Thyroid gland (tissue), 4 donors: ENCODE results near the gene HSPH1. TPM values are rescaled to one million over a fixed set of nuclear protein-coding genes. Genes with fewer than 3 reads are reported as not detected.

Source experiments
- DNase-seq, 2 donors: peaks; one replicate each; pipeline ENCODE4 v3.0.0-alpha.2; 2019
- H3K27ac ChIP-seq, 3 donors: fragments of 200-600 bp; sonication (generic); 1 replicate in 2 of 3; 2 replicates in 1 of 3; pipeline ENCODE4 v1.5.1; 2016 to 2019; ENCODE audit warnings: mild to moderate bottlenecking in 1 of 3, moderate library complexity in 1 of 3
- H3K27me3 ChIP-seq: fragments of 200-600 bp; sonication (generic); one replicate; pipeline ENCODE4 v1.5.1; 2019
- H3K36me3 ChIP-seq, 2 donors: fragments of 200-600 bp; sonication (generic); one replicate each; pipeline ENCODE4 v1.5.1; 2016 to 2019
- H3K4me1 ChIP-seq, 2 donors: fragments of 200-600 bp; sonication (generic); one replicate each; pipeline ENCODE4 v1.5.1; 2017 to 2019
- H3K4me3 ChIP-seq, 3 donors: fragments of 200-600 bp; sonication (generic); replicated peaks in 1 of 3; 1 replicate in 2 of 3; 2 replicates in 1 of 3; pipeline ENCODE4 v1.5.1; 2016; ENCODE audit warnings: mild to moderate bottlenecking in 1 of 3
- H3K9me3 ChIP-seq: fragments of 200-600 bp; sonication (generic); one replicate; pipeline ENCODE4 v1.5.1; 2017
- POLR2A ChIP-seq, 2 donors: fragments of 450-650 bp; IDR thresholded peaks; one replicate each; pipeline ENCODE4 v1.6.1; 2017; ENCODE audit warnings: antibody characterized with exemption in 2 of 2, mild to moderate bottlenecking in 2 of 2, moderate library complexity in 1 of 2
- WGBS, 2 donors: methylation state at CpG; one replicate each; pipeline ENCODE4 v1.1.5; 2017; 5-methylcytosine and 5-hydroxymethylcytosine counted together
- intact Hi-C: fragments of 100-400 bp; cut with DNase I; formaldehyde crosslinking; loops from one replicate; pipeline ENCODE4 v1.15.1; 2023
- total RNA-seq, 4 donors: library from RNA; depleted of rRNA; stranded (reverse); fragments of >200 nt; gene quantifications; one replicate each; pipeline ENCODE4 v1.2.3, GENCODE V29; 2016
- TF ChIP-seq, protein P1 (sequence below), 6 experiments: fragments of 200-600 bp in 3 of 6; fragments of 450-650 bp in 3 of 6; sonication (generic) in 3 of 6; IDR thresholded peaks; one replicate each; pipeline ENCODE4 v1.5.1; 2016 to 2019; ENCODE audit warnings: antibody characterized with exemption in 6 of 6, mild to moderate bottlenecking in 2 of 6, inconsistent platforms in 1 of 6, moderate library complexity in 1 of 6

Gene HSPH1
- total RNA-seq, 4 donors from 2014 or later = 38.3 to 56.3 (median 48.7) TPM

DNA sequence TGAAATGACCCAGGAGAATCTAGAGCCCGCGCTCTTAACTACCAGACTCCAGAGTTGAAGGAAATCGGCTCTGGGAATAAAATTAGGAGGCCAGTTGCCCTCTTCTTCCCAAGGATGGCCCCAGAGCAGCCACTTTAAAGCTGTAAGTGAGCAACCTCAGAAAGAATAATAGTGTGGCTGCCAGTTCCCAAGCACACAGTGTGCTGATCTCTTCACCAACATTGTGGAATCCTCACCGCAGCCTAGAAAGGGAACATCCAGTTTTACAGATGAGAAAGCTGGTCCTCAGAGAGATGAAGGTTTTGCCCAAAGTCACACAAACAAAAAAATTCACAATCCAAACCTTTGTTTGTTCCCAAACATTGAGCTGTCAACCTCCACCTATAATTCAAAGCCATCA is 39.6 kb downstream of the HSPH1 start:
- Histone ChIP-seq H3K36me3 (no peaks in the 10 kb centered on the region), H3K27ac (no peak overlapping the region), H3K27me3 (no peaks in the 10 kb centered on the region), H3K9me3 (no peaks in the 10 kb centered on the region), H3K4me3 (no peak overlapping the region), H3K4me1 (no peaks in the 10 kb centered on the region)
- WGBS, 2 donors = 91 to 96% methylated on average over 4 of the region's 4 CpGs
- TF ChIP-seq POLR2A (IDR thresholded peaks at IDR 0.05) = no peak
- DNase-seq = no peak
- intact Hi-C loops = no loop called here

DNA sequence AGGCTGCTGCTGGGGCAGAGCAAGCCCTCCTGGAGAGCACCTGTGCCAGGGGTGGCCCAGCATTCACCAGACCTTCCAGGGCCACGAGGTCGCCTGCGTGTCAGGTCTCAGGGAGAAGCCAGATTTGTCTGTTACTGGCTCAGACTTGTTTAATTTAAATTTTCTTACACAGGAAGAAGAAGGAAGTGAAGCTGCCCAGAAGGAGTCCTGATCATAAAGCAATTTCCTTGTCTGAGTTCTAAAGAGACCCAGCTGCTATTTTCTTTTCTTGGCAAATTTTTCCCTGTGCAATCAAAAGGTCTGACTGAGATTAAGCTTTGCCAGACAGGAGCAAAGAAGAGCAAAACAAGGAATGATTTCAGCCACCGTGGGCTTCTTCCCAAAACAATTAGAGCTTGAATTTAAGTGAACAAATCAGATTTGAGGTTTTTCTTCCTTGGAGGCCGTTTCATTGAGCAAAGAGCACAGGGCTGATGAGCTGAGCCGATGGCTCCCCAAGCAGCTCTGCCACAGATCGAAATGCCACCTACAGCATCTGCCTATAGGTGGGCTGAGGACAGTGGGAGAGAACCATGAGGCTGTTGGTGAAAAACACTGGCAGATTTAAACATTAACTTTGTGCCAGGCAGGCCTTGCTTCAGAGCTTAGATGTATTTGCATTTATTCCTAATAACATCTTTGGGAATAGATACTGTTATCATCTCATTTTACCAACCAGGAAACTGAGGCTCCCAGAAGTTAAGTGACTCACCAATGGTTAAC is 40.1 kb downstream of the HSPH1 start:
- no peaks in the 10 kb centered on the region for H3K9me3 ChIP-seq
- intact Hi-C loops = no loop called here
- H3K4me3 ChIP-seq = no peak overlapping the region
- H3K36me3 ChIP-seq = no peaks in the 10 kb centered on the region
- no peaks in the 10 kb centered on the region for H3K27me3 ChIP-seq
- WGBS, 2 donors = 83 to 88% methylated on average over 7 of the region's 7 CpGs
- no peak for TF ChIP-seq POLR2A (IDR thresholded peaks at IDR 0.05)
- TF ChIP-seq, protein P1, sequence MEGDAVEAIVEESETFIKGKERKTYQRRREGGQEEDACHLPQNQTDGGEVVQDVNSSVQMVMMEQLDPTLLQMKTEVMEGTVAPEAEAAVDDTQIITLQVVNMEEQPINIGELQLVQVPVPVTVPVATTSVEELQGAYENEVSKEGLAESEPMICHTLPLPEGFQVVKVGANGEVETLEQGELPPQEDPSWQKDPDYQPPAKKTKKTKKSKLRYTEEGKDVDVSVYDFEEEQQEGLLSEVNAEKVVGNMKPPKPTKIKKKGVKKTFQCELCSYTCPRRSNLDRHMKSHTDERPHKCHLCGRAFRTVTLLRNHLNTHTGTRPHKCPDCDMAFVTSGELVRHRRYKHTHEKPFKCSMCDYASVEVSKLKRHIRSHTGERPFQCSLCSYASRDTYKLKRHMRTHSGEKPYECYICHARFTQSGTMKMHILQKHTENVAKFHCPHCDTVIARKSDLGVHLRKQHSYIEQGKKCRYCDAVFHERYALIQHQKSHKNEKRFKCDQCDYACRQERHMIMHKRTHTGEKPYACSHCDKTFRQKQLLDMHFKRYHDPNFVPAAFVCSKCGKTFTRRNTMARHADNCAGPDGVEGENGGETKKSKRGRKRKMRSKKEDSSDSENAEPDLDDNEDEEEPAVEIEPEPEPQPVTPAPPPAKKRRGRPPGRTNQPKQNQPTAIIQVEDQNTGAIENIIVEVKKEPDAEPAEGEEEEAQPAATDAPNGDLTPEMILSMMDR (IDR thresholded peaks at IDR 0.05) = no peak
- no peak for DNase-seq
- H3K27ac ChIP-seq = no peak overlapping the region
- H3K4me1 ChIP-seq = no peaks in the 10 kb centered on the region

DNA sequence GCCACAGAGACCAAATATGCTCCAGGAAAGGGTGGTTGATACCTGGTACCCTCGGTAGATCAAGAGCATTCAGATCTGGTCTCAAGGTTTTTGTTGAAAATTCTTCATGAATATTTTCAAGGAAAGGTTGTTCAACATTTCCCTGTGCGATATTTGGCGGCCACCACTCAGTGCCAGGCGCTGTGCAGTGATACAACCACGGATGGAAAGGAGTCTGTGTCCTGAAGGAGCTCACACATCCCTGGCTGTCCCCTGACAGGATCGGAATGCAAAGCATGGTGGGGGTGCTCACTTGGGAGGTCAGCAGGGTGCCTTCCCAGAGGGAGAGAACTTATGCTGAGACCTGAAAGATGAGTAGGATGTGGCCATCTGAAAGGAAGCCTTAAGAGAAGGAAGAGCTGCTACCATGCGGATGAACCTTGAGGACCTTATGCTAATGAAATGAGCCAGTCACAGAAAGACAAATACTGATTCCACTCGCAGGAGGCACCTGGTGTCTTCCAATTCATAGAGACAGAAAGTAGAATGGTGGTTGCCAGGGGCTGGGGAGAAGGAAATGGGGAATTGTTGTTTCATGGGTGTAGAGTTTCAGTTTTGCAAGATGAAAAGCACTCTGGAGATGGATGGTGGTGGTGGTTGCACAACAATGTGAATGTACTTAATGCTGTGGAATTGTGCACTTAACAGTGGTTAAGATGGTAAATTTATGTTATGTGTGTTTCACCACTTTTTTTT is 41.6 kb downstream of the HSPH1 start:
- Histone ChIP-seq H3K4me3 (no peak overlapping the region), H3K9me3 (no peaks in the 10 kb centered on the region), H3K27me3 (no peaks in the 10 kb centered on the region), H3K27ac (no peak overlapping the region), H3K36me3 (no peaks in the 10 kb centered on the region), H3K4me1 (no peaks in the 10 kb centered on the region)
- intact Hi-C loops = no loop called here
- TF ChIP-seq, protein P1 (IDR thresholded peaks at IDR 0.05) = no peak
- TF ChIP-seq POLR2A (IDR thresholded peaks at IDR 0.05) = no peak
- WGBS, 2 donors = 82 to 83% methylated on average over 8 of the region's 8 CpGs
- DNase-seq = no peak

- no peak for DNase-seq
- no peaks in the 10 kb centered on the region for H3K36me3 ChIP-seq
- no peak overlapping the region for H3K4me3 ChIP-seq
- no peaks in the 10 kb centered on the region for H3K9me3 ChIP-seq
- H3K4me1 ChIP-seq = no peaks in the 10 kb centered on the region
- intact Hi-C loops = no loop called here
- 90% methylated on average over 10 of the region's 10 CpGs for WGBS, 2 donors
- H3K27ac ChIP-seq = no peak overlapping the region
- no peaks in the 10 kb centered on the region for H3K27me3 ChIP-seq
- TF ChIP-seq, protein P1 (IDR thresholded peaks at IDR 0.05) = no peak
- no peak for TF ChIP-seq POLR2A (IDR thresholded peaks at IDR 0.05)
These were observed 42.2 kb downstream of the HSPH1 start for GRCh38 chr13:31119526-31119925.

- H3K9me3 ChIP-seq = no peaks in the 10 kb centered on the region
- no peak for TF ChIP-seq POLR2A (IDR thresholded peaks at IDR 0.05)
- TF ChIP-seq, protein P1 (IDR thresholded peaks at IDR 0.05) = no peak
- H3K4me1 ChIP-seq = no peaks in the 10 kb centered on the region
- no peak overlapping the region for H3K4me3 ChIP-seq
- intact Hi-C loops = no loop called here
- no peak overlapping the region for H3K27ac ChIP-seq
- H3K36me3 ChIP-seq = no peaks in the 10 kb centered on the region
- WGBS, 2 donors = 84 to 91% methylated on average over 4 of the region's 4 CpGs
- DNase-seq = no peak
- H3K27me3 ChIP-seq = no peaks in the 10 kb centered on the region
These were observed 45.5 kb downstream of the HSPH1 start for GRCh38 chr13:31116224-31116623.
